Activated CD4-positive, alpha-beta memory T cell treated with anti-CD3 and anti-CD28 coated beads, Interleukin-2, amount 10 ng/mL, durations not matched to agents 7 days and 5 days (primary cell): ENCODE data around the gene LRRC73. TPM values are rescaled to one million over a fixed set of nuclear protein-coding genes. Genes with fewer than 3 reads are reported as not detected.
"Not testable (repeated sequence)": the region's sequence is repeated elsewhere in the genome, so short reads cannot be mapped to it uniquely, and the experiment has no call there.

ENCODE experiments used
- CTCF ChIA-PET: fragments of 350-600 bp; sonication (Branson Sonifier 250); formaldehyde crosslinking; loops from one replicate; lab custom pipeline; 2021; ENCODE audit warnings: antibody characterized with exemption, inconsistent platforms; lab: Charles Lee
- POLR2A ChIA-PET: fragments of 350-600 bp; sonication (Branson Sonifier 250); formaldehyde crosslinking; loops from one replicate; lab custom pipeline; 2021; ENCODE audit warnings: antibody characterized with exemption; lab: Charles Lee
- DNase-seq: peaks from one replicate; pipeline ENCODE4 v3.0.0-alpha.2; 2020
- H3K27ac Mint-ChIP-seq: one replicate; pipeline ENCODE4 v1.8.0; 2021; ENCODE audit warnings: mild to moderate bottlenecking, mixed read lengths
- H3K27me3 Mint-ChIP-seq: one replicate; pipeline ENCODE4 v1.8.0; 2021; ENCODE audit warnings: mixed read lengths
- H3K36me3 Mint-ChIP-seq: one replicate; pipeline ENCODE4 v1.8.0; 2021; ENCODE audit warnings: low read depth, mixed read lengths
- H3K4me1 Mint-ChIP-seq: one replicate; pipeline ENCODE4 v1.8.0; 2021; ENCODE audit warnings: mixed read lengths
- H3K4me3 Mint-ChIP-seq: one replicate; pipeline ENCODE4 v1.8.0; 2021; ENCODE audit warnings: mild to moderate bottlenecking, mixed read lengths
- H3K9me3 Mint-ChIP-seq: one replicate; pipeline ENCODE4 v1.8.0; 2021; ENCODE audit warnings: mixed read lengths
- total RNA-seq, 2 experiments: library from RNA; stranded (reverse); gene quantifications; one replicate each; pipeline ENCODE4 v1.2.3, GENCODE V29; 2021

Gene LRRC73
- total RNA-seq, 2 experiments from 2014 or later = 0.23 to 0.25 TPM

- ChIA-PET POLR2A (interaction anchor here (1.8 to 3.8 kb wide), 2 partner anchors 8 to 14 kb away, joined by 5 to 31 read pairs; partner anchors contain the start of genes POLR1C and YIPF3), CTCF (interaction anchor here (3.0 to 4.1 kb wide), 4 partner anchors 10 to 279 kb away, joined by 19 to 62 read pairs (median 32); partner anchors contain the start of genes DLK2, DNPH1, POLR1C and YIPF3)
- Mint-ChIP-seq H3K36me3 (peaks cover 30% of the 10 kb centered on the region), H3K27ac (no peak overlapping the region), H3K4me3 (peak overlapping the region; percentile 79), H3K4me1 (peaks cover 20% of the 10 kb centered on the region), H3K9me3 (no peaks in the 10 kb centered on the region), H3K27me3 (peaks cover 17% of the 10 kb centered on the region)
- DNase-seq = no peak
Measured at GRCh38 chr6:43508481-43509141, 1.5 kb downstream of the LRRC73 start.

- Mint-ChIP-seq H3K4me3 (no peak overlapping the region), H3K9me3 (no peaks in the 10 kb centered on the region), H3K27ac (no peak overlapping the region), H3K36me3 (peaks cover 19% of the 10 kb centered on the region), H3K27me3 (peaks cover 17% of the 10 kb centered on the region), H3K4me1 (peaks cover 16% of the 10 kb centered on the region)
- POLR2A ChIA-PET = interaction anchor here (0.8 to 3.8 kb wide), 8 partner anchors 10 to 278 kb away, joined by 3 to 31 read pairs (median 4); partner anchors contain the start of genes DLK2, POLR1C, TJAP1 and YIPF3
- DNase-seq = peak; percentile 83
- CTCF ChIA-PET = interaction anchor here (0.5 to 4.1 kb wide), 30 partner anchors 11 to 332 kb away, joined by 3 to 62 read pairs (median 4); partner anchors contain the start of genes ABCC10, CRIP3, DLK2 and DNPH1
Measured at GRCh38 chr6:43506667-43507471, 3.3 kb downstream of the LRRC73 start.

- H3K36me3 Mint-ChIP-seq = peaks cover 22% of the 10 kb centered on the region
- no peak overlapping the region for H3K27ac Mint-ChIP-seq
- DNase-seq = no peak
- no peaks in the 10 kb centered on the region for H3K9me3 Mint-ChIP-seq
- POLR2A ChIA-PET = interaction anchor here (0.8 to 3.8 kb wide), 5 partner anchors 11 to 242 kb away, joined by 3 to 31 read pairs (median 5); partner anchors contain the start of genes DLK2, POLR1C, TJAP1 and YIPF3
- H3K4me1 Mint-ChIP-seq = peaks cover 16% of the 10 kb centered on the region
- H3K4me3 Mint-ChIP-seq = no peak overlapping the region
- CTCF ChIA-PET = interaction anchor here (0.5 to 4.1 kb wide), 26 partner anchors 10 to 797 kb away, joined by 3 to 62 read pairs (median 4); partner anchors contain the start of genes ABCC10, CRIP3, DLK2 and DNPH1
- peaks cover 17% of the 10 kb centered on the region for H3K27me3 Mint-ChIP-seq
Measured at GRCh38 chr6:43506171-43506570, 4.0 kb downstream of the LRRC73 start.

- Mint-ChIP-seq H3K36me3 (peaks cover 23% of the 10 kb centered on the region), H3K4me3 (no peak overlapping the region), H3K9me3 (no peaks in the 10 kb centered on the region), H3K27me3 (peaks cover 17% of the 10 kb centered on the region), H3K4me1 (peaks cover 16% of the 10 kb centered on the region), H3K27ac (no peak overlapping the region)
- DNase-seq = no peak
- ChIA-PET POLR2A (interaction anchor here (0.8 to 3.8 kb wide), 5 partner anchors 11 to 77 kb away, joined by 3 to 31 read pairs (median 5); partner anchors contain the start of genes DLK2, POLR1C, TJAP1 and YIPF3), CTCF (interaction anchor here (0.6 to 4.1 kb wide), 20 partner anchors 10 to 797 kb away, joined by 3 to 62 read pairs (median 7); partner anchors contain the start of genes ABCC10, CRIP3, DLK2 and DNPH1)
Measured at GRCh38 chr6:43505718-43506117, 4.4 kb downstream of the LRRC73 start.

- Mint-ChIP-seq H3K9me3 (no peaks in the 10 kb centered on the region), H3K4me3 (no peak overlapping the region), H3K36me3 (peaks cover 23% of the 10 kb centered on the region), H3K27ac (no peak overlapping the region), H3K4me1 (peaks cover 16% of the 10 kb centered on the region), H3K27me3 (peaks cover 17% of the 10 kb centered on the region)
- ChIA-PET CTCF (interaction anchor here (0.6 to 4.1 kb wide), 18 partner anchors 9 to 796 kb away, joined by 3 to 62 read pairs (median 6); partner anchors contain the start of genes ABCC10, CRIP3, DLK2 and DNPH1), POLR2A (interaction anchor here (1.2 to 3.8 kb wide), 3 partner anchors 10 to 27 kb away, joined by 3 to 31 read pairs (median 5); partner anchors contain the start of genes POLR1C, TJAP1 and YIPF3)
- no peak for DNase-seq
Measured at GRCh38 chr6:43504756-43505593, 5.2 kb downstream of the LRRC73 start.

- Mint-ChIP-seq H3K4me3 (no peak overlapping the region), H3K27me3 (peaks cover 8% of the 10 kb centered on the region), H3K27ac (no peak overlapping the region), H3K9me3 (no peaks in the 10 kb centered on the region), H3K36me3 (peaks cover 24% of the 10 kb centered on the region), H3K4me1 (peaks cover 10% of the 10 kb centered on the region)
- no peak for DNase-seq
- CTCF ChIA-PET = interaction anchor here (1.2 to 1.6 kb wide), 2 partner anchors 8 to 49 kb away, joined by 4 to 6 read pairs; no protein-coding TSS in a partner anchor
- POLR2A ChIA-PET = interaction anchor here (0.9 kb wide), 1 partner anchor 27 kb away, joined by 3 read pairs; no protein-coding TSS in a partner anchor
Measured at GRCh38 chr6:43503443-43503842, 6.7 kb downstream of the LRRC73 start.

- H3K36me3 Mint-ChIP-seq = peaks cover 24% of the 10 kb centered on the region
- no peak overlapping the region for H3K4me3 Mint-ChIP-seq
- peaks cover 8% of the 10 kb centered on the region for H3K4me1 Mint-ChIP-seq
- CTCF ChIA-PET = interaction anchor here (0.6 to 1.2 kb wide), 3 partner anchors 25 to 243 kb away, joined by 4 read pairs; partner anchors contain the start of gene TJAP1
- no peaks in the 10 kb centered on the region for H3K9me3 Mint-ChIP-seq
- POLR2A ChIA-PET = no interaction called here
- H3K27ac Mint-ChIP-seq = no peak overlapping the region
- peaks cover 1% of the 10 kb centered on the region for H3K27me3 Mint-ChIP-seq
- no peak for DNase-seq
Measured at GRCh38 chr6:43502666-43503065, 7.5 kb downstream of the LRRC73 start.

GRCh38 chr6:43500921-43501320 is 9.2 kb downstream of the LRRC73 start:
- Mint-ChIP-seq H3K4me1 (no peaks in the 10 kb centered on the region), H3K4me3 (no peak overlapping the region), H3K27me3 (no peaks in the 10 kb centered on the region), H3K36me3 (peaks cover 21% of the 10 kb centered on the region), H3K27ac (no peak overlapping the region), H3K9me3 (no peaks in the 10 kb centered on the region)
- POLR2A ChIA-PET = no interaction called here
- DNase-seq = no peak
- CTCF ChIA-PET = interaction anchor here (0.9 to 1.4 kb wide), 2 partner anchors 17 to 208 kb away, joined by 4 to 7 read pairs; no protein-coding TSS in a partner anchor

- Mint-ChIP-seq H3K36me3 (peaks cover 19% of the 10 kb centered on the region), H3K27ac (no peak overlapping the region), H3K27me3 (no peaks in the 10 kb centered on the region), H3K4me1 (peaks cover 15% of the 10 kb centered on the region), H3K9me3 (no peaks in the 10 kb centered on the region), H3K4me3 (no peak overlapping the region)
- ChIA-PET POLR2A (no interaction called here), CTCF (interaction anchor here (0.6 kb wide), 1 partner anchor 495 kb away, joined by 3 read pairs; no protein-coding TSS in a partner anchor)
- no peak for DNase-seq
Measured at GRCh38 chr6:43499028-43499815, 10.9 kb downstream of the LRRC73 start.

- not testable (repeated sequence) for DNase-seq, H3K27ac Mint-ChIP-seq, H3K27me3 Mint-ChIP-seq, H3K4me3 Mint-ChIP-seq, H3K9me3 Mint-ChIP-seq
- ChIA-PET CTCF (interaction anchor here (0.6 to 5.5 kb wide), 2 partner anchors 8 to 17 kb away, joined by 3 to 35 read pairs; no protein-coding TSS in a partner anchor), POLR2A (interaction anchor here (0.6 kb wide), 1 partner anchor 847 kb away, joined by 3 read pairs; no protein-coding TSS in a partner anchor)
- Mint-ChIP-seq H3K36me3 (peaks cover 18% of the 10 kb centered on the region), H3K4me1 (peaks cover 20% of the 10 kb centered on the region)
Measured at GRCh38 chr6:43498291-43498690, 11.9 kb downstream of the LRRC73 start.

GRCh38 chr6:43497689-43498088 is 12.5 kb downstream of the LRRC73 start:
- Mint-ChIP-seq H3K27me3 (no peaks in the 10 kb centered on the region), H3K27ac (no peak overlapping the region), H3K4me3 (no peak overlapping the region), H3K36me3 (peaks cover 15% of the 10 kb centered on the region), H3K9me3 (no peaks in the 10 kb centered on the region), H3K4me1 (peaks cover 23% of the 10 kb centered on the region)
- POLR2A ChIA-PET = interaction anchor here (0.6 to 0.9 kb wide), 2 partner anchors 114 to 847 kb away, joined by 3 read pairs; no protein-coding TSS in a partner anchor
- DNase-seq = no peak
- CTCF ChIA-PET = interaction anchor here (5.5 kb wide), 1 partner anchor 9 kb away, joined by 35 read pairs; no protein-coding TSS in a partner anchor
